RWPE1 (cell line): ENCODE results near the gene COL28A1.
"Not testable (repeated sequence)": the region's sequence is repeated elsewhere in the genome, so short reads cannot be mapped to it uniquely, and the experiment has no call there.

Source experiments
- CTCF ChIA-PET: fragments of 350-600 bp; sonication (Branson Sonifier 250); formaldehyde crosslinking; extraction: SDS; loops from one replicate; lab custom pipeline; 2021; lab: Yijun Ruan, JAX
- POLR2A ChIA-PET: fragments of 400-600 bp; formaldehyde crosslinking; extraction: SDS; loops from one replicate; lab custom pipeline; 2020; ENCODE audit warnings: antibody characterized with exemption; ENCODE audit not compliant: low non-redundant PET; lab: Yijun Ruan, JAX
- DNase-seq: peaks from one replicate; pipeline ENCODE4 v3.0.0; 2012; ENCODE audit warnings: low spot score
- H3K27ac ChIP-seq: fragments of 450-650 bp; 2 replicates; pipeline ENCODE4 v1.5.1; 2017
- CTCF ChIP-seq: fragments of 450-650 bp; conservative IDR thresholded peaks from 2 replicates; pipeline ENCODE4 v1.5.1; 2017; ENCODE audit warnings: low read depth, mild to moderate bottlenecking

COL28A1 gene

GRCh38 chr7:7478569-7478968 lies 57.1 kb downstream of the COL28A1 start:
- TF ChIP-seq CTCF = no peak
- no peak for DNase-seq
- ChIA-PET POLR2A (no interaction called here), CTCF (no interaction called here)
- H3K27ac ChIP-seq = no peak overlapping the region

- CTCF ChIA-PET = interaction anchor here (0.5 kb wide), 1 partner anchor 15 kb away, joined by 5 read pairs; no protein-coding TSS in a partner anchor
- H3K27ac ChIP-seq, DNase-seq, POLR2A ChIA-PET: not testable (repeated sequence)
These were observed 58.0 kb downstream of the COL28A1 start for GRCh38 chr7:7477641-7478040.

- ChIA-PET CTCF (no interaction called here), POLR2A (no interaction called here)
- DNase-seq = no peak
- no peak overlapping the region for H3K27ac ChIP-seq
- TF ChIP-seq CTCF = no peak
These were observed 59.3 kb downstream of the COL28A1 start for GRCh38 chr7:7476381-7476780.

- POLR2A ChIA-PET = no interaction called here
- CTCF ChIA-PET = no interaction called here
- no peak for TF ChIP-seq CTCF
- no peak overlapping the region for H3K27ac ChIP-seq
- DNase-seq = no peak
These were observed 60.1 kb downstream of the COL28A1 start for GRCh38 chr7:7475601-7476000.

GRCh38 chr7:7474436-7474835 lies 61.2 kb downstream of the COL28A1 start:
- CTCF ChIA-PET = no interaction called here

GRCh38 chr7:7464991-7465765 lies 70.5 kb downstream of the COL28A1 start:
- POLR2A ChIA-PET, DNase-seq, H3K27ac ChIP-seq, CTCF ChIA-PET: not testable (repeated sequence)

More at GRCh38 chr7:7474436-7474835, 61.2 kb downstream of the COL28A1 start:
- H3K27ac ChIP-seq = no peak overlapping the region
- POLR2A ChIA-PET = no interaction called here
- no peak for TF ChIP-seq CTCF
- no peak for DNase-seq

- no peak for DNase-seq
- ChIA-PET CTCF (no interaction called here), POLR2A (no interaction called here)
- H3K27ac ChIP-seq = no peak overlapping the region
- TF ChIP-seq CTCF = no peak
These were observed 81.7 kb downstream of the COL28A1 start for GRCh38 chr7:7454000-7454399.
